DND-41 (cell line): ENCODE results near the gene BRD1.

Experiments
- ATAC-seq: fragments of 200-7000 bp; cut with Tn5 transposase; 3 replicates; pipeline ENCODE4 v1.9.1; 2021; ENCODE audit warnings: low read depth; ENCODE audit not compliant: insufficient read depth
- DNase-seq: peaks from one replicate; pipeline ENCODE4 v3.0.0-alpha.2; 2020
- H2AFZ ChIP-seq: 2 replicates; pipeline ENCODE4 v1.6.0; 2012; ENCODE audit warnings: low read depth, low read length
- H3K27ac ChIP-seq: 2 replicates; pipeline ENCODE4 v1.5.1; 2012; ENCODE audit warnings: low read length, inconsistent platforms
- H3K27me3 ChIP-seq: fragments of 200-600 bp; sonication (generic); 2 replicates; pipeline ENCODE4 v1.6.0; 2012; ENCODE audit warnings: low read length, mild to moderate bottlenecking, inconsistent platforms; ENCODE audit not compliant: insufficient read depth, poor library complexity
- H3K36me3 ChIP-seq: 2 replicates; pipeline ENCODE4 v1.5.1; 2012; ENCODE audit warnings: low read length, inconsistent platforms; ENCODE audit not compliant: insufficient read depth
- H3K4me1 ChIP-seq: 2 replicates; pipeline ENCODE4 v1.5.1; 2012; ENCODE audit warnings: mild to moderate bottlenecking, low read length; ENCODE audit not compliant: insufficient read depth
- H3K4me2 ChIP-seq: 2 replicates; pipeline ENCODE4 v1.6.0; 2012; ENCODE audit warnings: mild to moderate bottlenecking, moderate library complexity, low read length, inconsistent platforms; ENCODE audit not compliant: insufficient read depth
- H3K4me3 ChIP-seq, 2 experiments: fragments of 200-600 bp in 1 of 2; shearing (Covaris generic) in 1 of 2; 2 replicates each; pipeline ENCODE4 v1.5.1; 2012 to 2016; ENCODE audit warnings: inconsistent platforms in 2 of 2, low read length in 2 of 2, mild to moderate bottlenecking in 2 of 2, low read depth in 1 of 2, moderate library complexity in 1 of 2
- H3K79me2 ChIP-seq: 2 replicates; pipeline ENCODE4 v1.6.0; 2012; ENCODE audit warnings: low read length, inconsistent platforms; ENCODE audit not compliant: insufficient read depth
- H3K9ac ChIP-seq: 2 replicates; pipeline ENCODE4 v1.6.0; 2012; ENCODE audit warnings: low read depth, mild to moderate bottlenecking, inconsistent platforms, low read length, moderate library complexity
- H3K9me3 ChIP-seq: 2 replicates; pipeline ENCODE4 v1.5.1; 2012; ENCODE audit warnings: low read length, moderate library complexity, mild to moderate bottlenecking, inconsistent platforms; ENCODE audit not compliant: insufficient read depth, severe bottlenecking
- H4K20me1 ChIP-seq: 2 replicates; pipeline ENCODE4 v1.6.0; 2012; ENCODE audit warnings: low read length; ENCODE audit not compliant: insufficient read depth
- EZH2 ChIP-seq: IDR thresholded peaks from 3 replicates; pipeline ENCODE4 v1.6.1; 2012; ENCODE audit warnings: borderline replicate concordance, low read depth, mild to moderate bottlenecking, moderate library complexity, low read length, inconsistent platforms; ENCODE audit not compliant: severe bottlenecking
- TF ChIP-seq, protein P1 (sequence below): IDR thresholded peaks from 2 replicates; pipeline ENCODE4 v1.5.1; 2012; ENCODE audit warnings: borderline replicate concordance, low read length, moderate library complexity, mild to moderate bottlenecking; ENCODE audit not compliant: poor library complexity, severe bottlenecking; ENCODE audit errors: extremely low read depth

BRD1 gene

DNA sequence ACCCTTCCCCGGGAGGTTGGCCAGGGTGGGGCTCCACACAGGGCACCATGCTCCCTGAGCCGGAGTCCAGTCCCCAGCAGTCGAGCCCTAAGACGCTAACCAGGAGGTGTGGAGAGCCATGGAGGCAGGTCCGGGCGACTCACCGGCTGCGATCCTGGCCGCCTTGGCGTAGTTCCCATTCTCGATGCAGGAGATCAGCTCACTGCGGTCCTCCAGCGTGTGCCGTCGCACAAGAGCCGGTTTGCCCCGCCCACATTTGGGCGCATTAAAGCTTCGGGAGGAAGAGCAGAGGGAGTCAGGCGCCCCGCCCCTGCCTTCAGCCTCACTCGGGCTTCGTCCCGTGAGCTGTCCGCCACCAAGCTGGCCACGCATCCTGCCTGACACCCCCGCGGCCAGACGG is 50.8 kb downstream of the BRD1 start:
- Histone ChIP-seq H3K4me1 (peaks cover 28% of the 10 kb centered on the region), H3K9me3 (no peaks in the 10 kb centered on the region), H3K27me3 (no peaks in the 10 kb centered on the region), H3K9ac (no peak overlapping the region), H3K36me3 (peaks cover 88% of the 10 kb centered on the region), H3K4me3 (no peak overlapping the region), H3K79me2 (peaks cover 30% of the 10 kb centered on the region), H2AFZ (no peak overlapping the region), H4K20me1 (peaks cover 81% of the 10 kb centered on the region), H3K27ac (no peak overlapping the region), H3K4me2 (no peak overlapping the region)
- no peak for DNase-seq
- TF ChIP-seq EZH2, result no peak
- TF ChIP-seq, protein P1, sequence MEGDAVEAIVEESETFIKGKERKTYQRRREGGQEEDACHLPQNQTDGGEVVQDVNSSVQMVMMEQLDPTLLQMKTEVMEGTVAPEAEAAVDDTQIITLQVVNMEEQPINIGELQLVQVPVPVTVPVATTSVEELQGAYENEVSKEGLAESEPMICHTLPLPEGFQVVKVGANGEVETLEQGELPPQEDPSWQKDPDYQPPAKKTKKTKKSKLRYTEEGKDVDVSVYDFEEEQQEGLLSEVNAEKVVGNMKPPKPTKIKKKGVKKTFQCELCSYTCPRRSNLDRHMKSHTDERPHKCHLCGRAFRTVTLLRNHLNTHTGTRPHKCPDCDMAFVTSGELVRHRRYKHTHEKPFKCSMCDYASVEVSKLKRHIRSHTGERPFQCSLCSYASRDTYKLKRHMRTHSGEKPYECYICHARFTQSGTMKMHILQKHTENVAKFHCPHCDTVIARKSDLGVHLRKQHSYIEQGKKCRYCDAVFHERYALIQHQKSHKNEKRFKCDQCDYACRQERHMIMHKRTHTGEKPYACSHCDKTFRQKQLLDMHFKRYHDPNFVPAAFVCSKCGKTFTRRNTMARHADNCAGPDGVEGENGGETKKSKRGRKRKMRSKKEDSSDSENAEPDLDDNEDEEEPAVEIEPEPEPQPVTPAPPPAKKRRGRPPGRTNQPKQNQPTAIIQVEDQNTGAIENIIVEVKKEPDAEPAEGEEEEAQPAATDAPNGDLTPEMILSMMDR, result no peak
- no peak for ATAC-seq

DNA sequence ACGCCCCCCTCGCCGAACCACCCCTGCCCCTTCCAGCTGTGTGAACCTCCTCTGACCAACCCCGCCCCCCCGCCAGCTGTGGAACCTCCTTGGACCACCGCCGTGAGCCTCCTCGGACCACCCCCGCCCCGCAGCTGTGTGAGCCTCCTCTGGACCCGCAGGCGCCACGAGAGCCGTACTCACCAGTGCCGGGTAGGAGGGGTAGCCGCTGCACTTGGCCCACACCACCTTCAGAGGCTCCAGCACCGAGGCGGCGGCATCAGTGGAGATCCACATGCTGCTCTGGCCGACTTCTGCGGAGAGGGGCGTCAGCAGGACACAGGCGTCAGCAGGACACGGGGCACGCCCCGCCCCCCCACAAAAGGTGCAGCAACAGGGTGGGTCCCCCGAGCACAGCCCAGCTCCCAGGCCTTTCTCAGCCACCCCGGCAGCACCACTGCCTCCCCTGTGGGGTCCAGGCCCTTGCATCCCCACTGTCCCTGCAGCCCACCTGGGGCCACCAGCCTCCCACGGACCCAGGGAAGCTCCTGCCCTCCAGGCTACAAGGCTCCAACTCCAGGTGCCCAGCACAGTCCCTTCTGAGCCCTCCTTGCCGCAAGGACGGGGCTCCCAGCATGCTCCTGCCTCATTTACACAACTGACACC is 51.7 kb downstream of the BRD1 start:
- Histone ChIP-seq H3K4me3 (no peak overlapping the region), H3K27ac (no peak overlapping the region), H2AFZ (no peak overlapping the region), H3K27me3 (no peaks in the 10 kb centered on the region), H3K79me2 (peaks cover 21% of the 10 kb centered on the region), H4K20me1 (peaks cover 74% of the 10 kb centered on the region), H3K9ac (no peak overlapping the region), H3K9me3 (no peaks in the 10 kb centered on the region), H3K4me2 (no peak overlapping the region), H3K4me1 (peaks cover 28% of the 10 kb centered on the region), H3K36me3 (peaks cover 80% of the 10 kb centered on the region)
- ATAC-seq, result no peak
- TF ChIP-seq EZH2, result no peak
- TF ChIP-seq, protein P1, result no peak
- no peak for DNase-seq

DNA sequence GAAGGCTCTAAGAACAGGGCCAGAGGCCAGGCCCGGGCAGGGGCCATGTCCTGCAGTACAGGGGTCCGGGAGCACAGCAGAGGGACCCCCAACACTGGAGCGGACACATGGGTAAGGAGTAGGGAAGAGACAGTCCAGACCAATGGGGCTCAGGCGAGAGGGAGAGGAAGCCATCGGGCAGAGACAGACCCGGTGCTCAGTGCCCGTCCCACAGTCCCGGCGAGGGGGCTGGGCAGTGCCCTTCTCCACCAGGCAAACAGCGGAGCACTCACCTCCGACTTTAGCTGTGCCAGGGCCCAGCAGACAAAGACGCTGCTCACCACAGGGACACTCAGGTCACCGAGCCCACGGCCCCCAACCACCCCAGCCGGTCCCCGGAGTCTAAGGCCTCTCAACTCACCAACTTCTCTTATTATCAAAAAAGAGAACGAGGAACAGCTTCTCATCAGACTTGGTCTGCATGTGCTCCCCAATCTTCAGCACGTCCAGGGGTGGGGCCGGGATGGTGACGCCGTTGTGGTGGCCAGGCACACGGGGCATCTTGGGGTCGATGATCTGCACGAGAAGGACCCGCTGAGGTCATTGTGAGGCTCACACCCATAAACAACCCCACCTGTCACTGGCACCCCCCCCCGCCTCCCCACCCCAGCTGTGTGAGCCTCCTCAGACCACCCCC is 52.3 kb downstream of the BRD1 start:
- H4K20me1 ChIP-seq, result peaks cover 68% of the 10 kb centered on the region
- H3K4me3 ChIP-seq, result no peak overlapping the region
- peaks cover 74% of the 10 kb centered on the region for H3K36me3 ChIP-seq
- H3K4me2 ChIP-seq, result no peak overlapping the region
- H2AFZ ChIP-seq, result no peak overlapping the region
- TF ChIP-seq EZH2, result no peak
- H3K4me1 ChIP-seq, result peaks cover 28% of the 10 kb centered on the region
- no peak overlapping the region for H3K27ac ChIP-seq
- ATAC-seq (no peak), DNase-seq (no peak)
- H3K79me2 ChIP-seq, result peaks cover 14% of the 10 kb centered on the region
- H3K27me3 ChIP-seq, result no peaks in the 10 kb centered on the region
- no peak overlapping the region for H3K9ac ChIP-seq
- H3K9me3 ChIP-seq, result no peaks in the 10 kb centered on the region

DNA sequence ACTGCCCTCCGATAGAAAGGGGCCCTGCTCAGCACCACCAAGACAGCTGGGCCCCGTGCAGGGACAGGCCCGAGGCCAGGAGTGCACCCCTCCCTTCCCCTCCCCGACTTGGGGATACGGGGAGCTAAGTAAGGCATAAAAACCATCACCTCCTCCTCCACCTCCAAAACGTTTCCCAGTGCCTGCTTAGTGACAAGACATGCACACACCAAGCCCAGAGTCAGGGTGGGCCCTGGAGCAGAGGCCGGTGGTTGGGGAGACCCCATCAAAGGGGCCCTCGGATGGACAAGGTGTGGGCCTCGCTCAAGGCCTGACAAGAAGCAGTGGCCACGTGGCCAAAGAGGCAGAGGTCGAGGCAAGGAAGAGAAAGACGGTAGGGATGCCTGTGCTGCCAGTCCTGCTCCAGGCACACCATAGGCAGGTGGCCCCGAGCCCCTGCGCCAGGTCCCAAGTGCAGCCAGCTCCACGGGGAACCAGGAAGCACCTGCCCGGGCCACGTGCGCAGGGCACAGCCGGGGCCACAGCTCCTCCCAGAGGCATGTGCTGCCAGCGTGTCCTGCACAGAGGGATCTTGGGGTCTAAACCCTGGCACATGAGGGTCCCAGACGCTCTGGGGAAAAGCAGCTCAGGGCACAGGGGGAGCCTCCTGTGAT is 53.0 kb downstream of the BRD1 start:
- Histone ChIP-seq H3K4me3 (no peak overlapping the region), H3K79me2 (peaks cover 7% of the 10 kb centered on the region)
- no peak for DNase-seq

More for the DNA sequence above, 53.0 kb downstream of the BRD1 start:
- Histone ChIP-seq H3K9me3 (no peaks in the 10 kb centered on the region), H3K9ac (no peak overlapping the region), H3K36me3 (peaks cover 67% of the 10 kb centered on the region), H3K4me2 (no peak overlapping the region), H2AFZ (no peak overlapping the region), H3K27ac (no peak overlapping the region), H3K27me3 (no peaks in the 10 kb centered on the region), H4K20me1 (peaks cover 66% of the 10 kb centered on the region), H3K4me1 (peaks cover 28% of the 10 kb centered on the region)
- TF ChIP-seq, protein P1, result no peak
- no peak for TF ChIP-seq EZH2
- ATAC-seq, result no peak
